ENCODE results near the gene AKAP10.
"Not testable (repeated sequence)": the region's sequence is repeated elsewhere in the genome, so short reads cannot be mapped to it uniquely, and the experiment has no call there.

Gene AKAP10

DNA sequence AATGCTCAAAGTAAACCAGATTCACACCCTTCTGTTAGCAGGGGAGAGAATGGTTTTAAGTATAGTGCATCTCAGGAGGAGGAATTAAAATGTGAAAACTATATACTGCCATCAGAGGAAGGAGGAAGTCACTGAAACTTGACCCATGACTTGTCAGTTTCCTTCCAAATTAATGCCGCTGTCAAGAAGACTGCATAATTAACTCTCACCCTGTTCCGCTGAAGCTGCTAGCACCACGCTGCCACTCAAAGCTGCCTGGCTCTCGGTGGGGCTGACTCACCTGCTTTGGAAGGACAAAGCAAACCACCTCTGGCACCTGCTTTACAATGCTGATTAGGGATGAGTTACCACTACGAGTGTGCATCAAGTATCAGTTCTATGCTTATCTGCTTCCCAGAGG is 72.1 kb downstream of the AKAP10 start:
- no peak for TF ChIP-seq ZFX (IDR thresholded peaks at IDR 0.05; ENCODE audit: borderline replicate concordance)
- TF ChIP-seq, protein P1, sequence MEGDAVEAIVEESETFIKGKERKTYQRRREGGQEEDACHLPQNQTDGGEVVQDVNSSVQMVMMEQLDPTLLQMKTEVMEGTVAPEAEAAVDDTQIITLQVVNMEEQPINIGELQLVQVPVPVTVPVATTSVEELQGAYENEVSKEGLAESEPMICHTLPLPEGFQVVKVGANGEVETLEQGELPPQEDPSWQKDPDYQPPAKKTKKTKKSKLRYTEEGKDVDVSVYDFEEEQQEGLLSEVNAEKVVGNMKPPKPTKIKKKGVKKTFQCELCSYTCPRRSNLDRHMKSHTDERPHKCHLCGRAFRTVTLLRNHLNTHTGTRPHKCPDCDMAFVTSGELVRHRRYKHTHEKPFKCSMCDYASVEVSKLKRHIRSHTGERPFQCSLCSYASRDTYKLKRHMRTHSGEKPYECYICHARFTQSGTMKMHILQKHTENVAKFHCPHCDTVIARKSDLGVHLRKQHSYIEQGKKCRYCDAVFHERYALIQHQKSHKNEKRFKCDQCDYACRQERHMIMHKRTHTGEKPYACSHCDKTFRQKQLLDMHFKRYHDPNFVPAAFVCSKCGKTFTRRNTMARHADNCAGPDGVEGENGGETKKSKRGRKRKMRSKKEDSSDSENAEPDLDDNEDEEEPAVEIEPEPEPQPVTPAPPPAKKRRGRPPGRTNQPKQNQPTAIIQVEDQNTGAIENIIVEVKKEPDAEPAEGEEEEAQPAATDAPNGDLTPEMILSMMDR (IDR thresholded peaks at IDR 0.05), result no peak
- no peak overlapping the region for H3K27ac ChIP-seq

DNA sequence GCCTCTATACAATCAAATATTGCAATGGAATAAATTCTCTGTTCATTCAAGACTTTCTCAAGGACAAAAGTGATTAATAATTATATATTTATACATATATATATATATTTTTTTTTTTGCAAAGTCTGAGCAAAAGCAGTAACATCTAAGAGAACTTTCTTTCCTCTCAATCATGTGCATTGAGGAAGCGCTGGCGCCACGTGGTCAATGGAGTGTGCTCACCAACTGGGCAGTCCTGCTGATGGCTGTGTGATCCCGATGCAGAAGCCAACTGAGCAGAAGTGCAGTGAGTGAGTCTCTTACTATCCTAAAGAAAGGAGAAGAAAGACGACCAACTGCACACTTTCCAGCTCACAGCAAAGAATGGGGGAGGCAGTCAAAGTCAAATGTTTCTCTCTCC is 72.7 kb downstream of the AKAP10 start:
- H3K27ac ChIP-seq, result no peak overlapping the region
- TF ChIP-seq, protein P1 (IDR thresholded peaks at IDR 0.05), result no peak
- no peak for TF ChIP-seq ZFX (IDR thresholded peaks at IDR 0.05; ENCODE audit: borderline replicate concordance)

DNA sequence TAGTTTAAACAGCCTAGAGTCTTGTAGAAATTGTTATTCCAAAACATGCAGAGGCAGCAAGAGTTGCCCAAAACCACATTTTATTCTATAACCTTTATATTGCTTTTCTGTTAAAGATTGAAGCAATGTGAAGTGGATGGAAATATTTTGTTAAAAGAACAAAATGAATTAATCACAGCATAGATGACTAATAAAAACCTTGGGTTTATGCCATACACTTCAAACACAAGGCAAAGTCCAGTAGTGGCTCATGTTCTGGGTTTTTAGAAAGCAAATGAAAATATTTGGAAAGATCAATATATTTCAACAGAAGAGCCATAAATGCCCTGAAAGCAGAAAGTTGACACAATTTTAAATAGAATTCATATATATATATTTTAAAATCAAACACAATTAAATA is 73.2 kb downstream of the AKAP10 start:
- H3K27ac ChIP-seq, result no peak overlapping the region
- TF ChIP-seq, protein P1 (IDR thresholded peaks at IDR 0.05), result no peak
- TF ChIP-seq ZFX (IDR thresholded peaks at IDR 0.05; ENCODE audit: borderline replicate concordance), result no peak

DNA sequence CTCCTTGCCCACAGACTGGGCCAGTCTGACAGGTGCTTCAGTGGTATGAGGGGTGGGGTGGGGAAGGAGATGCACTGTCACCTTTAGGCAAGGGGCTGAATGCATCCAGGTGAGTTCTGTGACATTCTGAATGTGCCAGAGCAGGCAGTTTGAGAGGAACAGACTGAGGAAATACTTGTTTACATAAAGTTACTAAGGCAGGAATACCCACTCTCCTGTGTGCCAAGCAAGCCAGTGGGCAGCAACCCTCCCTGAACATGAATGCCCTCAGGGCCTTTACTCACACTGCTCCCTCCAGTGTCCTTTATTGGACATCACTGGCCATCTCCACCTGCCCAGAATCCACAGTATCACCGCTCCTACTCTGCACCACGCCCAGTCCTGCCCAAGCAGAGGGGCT is 76.8 kb downstream of the AKAP10 start:
- 0 out of 2 replicates have a peak overlapping the region, but pooled peaks have one; percentile 2 for H3K27ac ChIP-seq
- no peak for TF ChIP-seq ZFX (IDR thresholded peaks at IDR 0.05; ENCODE audit: borderline replicate concordance)
- TF ChIP-seq, protein P1 (IDR thresholded peaks at IDR 0.05), result no peak

DNA sequence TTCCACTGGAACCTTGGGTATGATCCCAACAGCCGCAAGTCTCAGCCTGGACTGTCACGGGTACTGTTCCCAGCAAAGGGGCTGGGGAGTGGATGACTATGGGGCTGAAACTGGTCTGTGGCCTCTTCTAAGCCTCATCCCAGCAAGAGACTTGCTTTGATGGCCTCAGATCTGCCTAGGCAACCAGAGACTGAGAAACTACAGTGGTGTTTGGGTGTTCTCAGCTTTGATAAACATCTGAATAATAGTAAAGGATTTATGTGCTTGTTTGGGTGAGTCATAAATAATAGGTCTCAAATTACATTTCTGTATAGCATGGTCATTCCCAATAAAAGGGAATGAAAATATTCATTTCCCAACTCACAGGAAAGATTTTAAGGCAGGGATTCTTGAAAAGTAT is 79.7 kb downstream of the AKAP10 start:
- H3K27ac ChIP-seq, result peak overlapping the region; percentile 33

DNA sequence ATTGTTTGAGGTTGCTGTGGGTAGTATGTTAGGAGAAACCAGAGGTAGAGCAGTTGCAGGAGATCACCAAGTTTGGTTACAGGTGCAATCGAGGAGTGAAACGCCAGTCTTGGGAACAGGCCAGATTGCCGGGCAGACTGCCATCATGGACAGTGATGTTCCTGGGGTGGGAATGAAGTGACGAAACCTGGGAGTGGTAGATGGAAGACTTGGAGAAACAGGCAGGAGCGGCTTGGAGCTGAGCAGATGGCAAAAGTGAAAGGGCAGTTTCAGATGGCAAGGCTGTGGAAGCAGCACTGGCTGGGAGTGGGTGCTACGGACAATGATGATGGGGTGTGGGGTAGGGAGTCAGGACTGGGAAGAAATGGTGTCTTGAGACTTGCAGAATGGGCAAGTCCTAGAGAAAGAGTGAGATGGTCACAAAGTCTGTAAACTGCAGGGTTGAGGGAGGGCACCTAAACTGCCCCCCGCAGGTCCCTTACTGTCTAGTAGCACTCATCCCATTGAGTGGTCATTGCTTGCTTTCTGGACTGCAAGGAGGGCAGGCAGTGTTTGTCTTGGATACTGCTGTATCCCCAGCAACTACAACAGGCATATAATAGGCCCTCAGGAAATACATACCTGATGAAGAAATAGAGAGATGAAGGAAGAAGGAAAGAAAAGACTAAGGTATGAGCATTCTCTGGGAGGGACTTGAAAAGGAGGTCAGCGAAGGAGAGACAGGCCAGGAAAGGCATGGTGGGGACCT is 80.4 kb downstream of the AKAP10 start:
- peak overlapping the region; percentile 33 for H3K27ac ChIP-seq
- TF ChIP-seq, protein P1 (IDR thresholded peaks at IDR 0.05), result no peak
- no peak for TF ChIP-seq ZFX (IDR thresholded peaks at IDR 0.05; ENCODE audit: borderline replicate concordance)

More for the DNA sequence above, 79.7 kb downstream of the AKAP10 start:
- no peak for TF ChIP-seq ZFX (IDR thresholded peaks at IDR 0.05; ENCODE audit: borderline replicate concordance)
- TF ChIP-seq, protein P1 (IDR thresholded peaks at IDR 0.05), result no peak

DNA sequence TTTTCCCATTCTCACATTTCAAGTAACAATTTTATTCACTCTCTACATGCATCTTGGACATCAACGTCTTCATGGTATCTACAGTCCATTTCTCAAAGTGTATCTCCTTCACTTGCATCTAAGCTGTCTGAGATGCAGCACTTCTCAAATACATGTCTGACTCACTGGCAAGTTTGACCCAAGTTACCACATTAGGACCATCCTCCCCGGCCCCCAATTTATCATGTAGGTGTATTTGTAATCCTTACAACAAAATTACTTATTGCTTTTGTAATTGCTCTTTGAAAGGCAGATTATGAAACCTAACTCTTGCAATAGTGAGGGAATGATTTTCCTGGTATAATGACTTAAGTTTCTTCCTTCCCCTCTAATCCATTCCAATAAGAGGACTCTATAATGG is 80.9 kb downstream of the AKAP10 start:
- H3K27ac ChIP-seq, result no peak overlapping the region
- no peak for TF ChIP-seq ZFX (IDR thresholded peaks at IDR 0.05; ENCODE audit: borderline replicate concordance)
- TF ChIP-seq, protein P1 (IDR thresholded peaks at IDR 0.05), result no peak

DNA sequence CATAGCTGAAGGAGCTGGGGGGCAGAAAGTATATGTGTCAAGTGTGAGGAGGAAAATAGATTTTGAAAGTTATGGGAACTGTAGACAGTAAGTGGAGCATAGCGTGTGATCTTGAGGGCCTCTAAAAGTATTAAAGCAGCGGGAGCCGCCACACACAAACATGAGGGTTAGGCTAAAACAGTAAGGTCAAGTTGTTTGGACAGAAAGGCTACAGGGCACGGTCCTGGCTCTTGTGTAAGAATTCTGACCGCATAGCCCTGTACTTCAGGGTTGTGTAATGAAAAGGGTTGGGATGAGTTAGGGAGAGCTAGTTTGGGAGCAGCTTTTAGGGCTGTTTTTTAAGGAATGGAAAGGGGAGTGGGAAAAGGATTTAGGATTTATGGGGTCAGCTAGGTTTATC is 87.1 kb downstream of the AKAP10 start:
- H3K27ac ChIP-seq, result not testable (repeated sequence)

DNA sequence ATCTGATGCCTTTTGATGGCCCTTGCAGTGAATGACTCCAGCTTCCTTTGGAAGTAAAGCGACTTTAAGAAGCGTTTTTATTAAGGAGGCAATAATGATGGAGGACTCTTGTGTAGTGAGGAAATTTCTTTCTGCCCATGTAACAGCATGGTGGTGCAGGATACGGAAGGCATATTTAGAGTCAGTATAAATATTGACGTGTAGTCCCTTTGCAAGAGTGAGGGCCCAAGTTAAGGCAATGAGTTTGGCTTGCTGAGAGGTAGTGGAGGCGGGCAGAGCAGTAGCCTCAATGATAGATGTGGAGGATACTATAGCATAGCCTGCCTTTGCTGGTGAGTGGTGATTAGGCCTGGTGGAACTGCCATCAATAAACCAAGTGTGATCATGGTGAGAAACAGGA is 87.6 kb downstream of the AKAP10 start:
- H3K27ac ChIP-seq, result not testable (repeated sequence)

Measured in 22Rv1 (cell line).